NCI-H345 treated with DMSO at 0.1 percent for 48 hours (cell line): ENCODE measurements around the gene OTOP3.

ENCODE experiments used
- DNase-seq: peaks from one replicate; lab custom pipeline; 2025; ENCODE audit not compliant: unreplicated experiment; lab: John Stamatoyannopoulos, UW

The OTOP3 gene

DNA sequence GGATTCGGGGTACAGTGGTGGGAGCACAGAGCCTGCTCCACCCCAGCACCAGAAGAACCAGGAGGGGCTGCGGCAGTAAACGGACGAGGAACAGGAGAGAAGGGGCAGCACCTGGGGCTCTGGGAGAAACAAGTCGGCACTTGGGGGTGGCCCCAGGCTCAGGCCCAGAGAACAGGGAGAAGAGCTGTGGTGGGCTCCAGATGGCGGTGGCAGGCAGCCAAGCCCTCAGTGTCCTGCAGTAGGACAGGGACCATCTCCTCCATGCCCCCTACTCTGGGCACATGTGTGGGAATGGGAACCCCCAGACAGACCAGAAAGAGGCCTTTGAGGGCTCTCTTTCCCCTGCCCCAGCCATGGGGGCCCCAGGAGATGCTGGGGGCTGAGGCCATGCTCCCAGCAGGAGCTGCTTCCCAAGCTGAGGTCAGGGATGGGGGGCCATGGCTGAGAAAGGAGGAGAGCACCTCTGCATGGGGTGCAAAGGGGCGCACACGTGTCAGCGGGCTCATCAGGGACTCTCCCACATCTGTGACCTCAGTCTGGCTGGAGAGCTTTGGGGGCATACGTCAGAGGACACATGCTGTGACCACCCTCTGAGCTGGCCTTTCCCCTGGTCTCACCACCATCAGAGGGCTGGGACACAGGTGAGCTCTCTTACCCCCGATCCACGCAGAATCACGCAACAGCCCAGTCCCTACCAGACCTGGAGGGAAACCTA is 19.4 kb upstream of the OTOP3 start:
- no peak for DNase-seq

DNA sequence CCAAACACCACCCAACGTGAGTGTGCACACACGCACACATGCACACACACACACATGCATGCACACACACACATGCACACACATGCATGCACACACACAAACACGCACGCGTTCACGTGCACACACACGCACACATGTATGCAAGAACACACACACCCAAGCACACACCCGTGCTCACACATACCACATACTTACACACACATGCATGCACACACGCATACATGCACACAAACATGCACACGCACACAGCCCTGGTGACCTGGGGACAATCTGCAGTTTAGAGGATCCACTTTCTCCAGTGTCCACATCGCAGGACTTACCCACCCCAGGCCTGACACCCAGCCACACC is 18.9 kb upstream of the OTOP3 start:
- no peak for DNase-seq

DNA sequence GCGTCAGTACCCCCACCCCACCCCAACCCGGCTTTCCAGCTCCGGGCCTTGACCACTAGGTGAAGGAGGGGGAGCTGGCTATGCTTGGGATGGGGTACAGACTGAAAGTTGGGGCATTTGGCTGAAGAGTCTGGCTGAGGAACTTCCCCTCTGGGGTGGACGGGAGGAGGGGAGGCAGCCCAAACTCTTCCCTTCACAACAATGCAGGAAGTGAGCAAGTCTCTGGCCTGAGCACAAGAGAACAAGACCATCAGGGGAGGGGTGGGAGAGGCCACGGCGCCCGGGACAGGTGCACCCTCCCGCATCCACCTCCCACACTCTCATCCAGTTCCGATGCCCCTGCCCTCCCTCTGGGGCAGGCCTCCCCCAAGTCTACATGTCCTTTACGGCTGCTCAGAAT is 18.3 kb upstream of the OTOP3 start:
- DNase-seq = no peak

DNA sequence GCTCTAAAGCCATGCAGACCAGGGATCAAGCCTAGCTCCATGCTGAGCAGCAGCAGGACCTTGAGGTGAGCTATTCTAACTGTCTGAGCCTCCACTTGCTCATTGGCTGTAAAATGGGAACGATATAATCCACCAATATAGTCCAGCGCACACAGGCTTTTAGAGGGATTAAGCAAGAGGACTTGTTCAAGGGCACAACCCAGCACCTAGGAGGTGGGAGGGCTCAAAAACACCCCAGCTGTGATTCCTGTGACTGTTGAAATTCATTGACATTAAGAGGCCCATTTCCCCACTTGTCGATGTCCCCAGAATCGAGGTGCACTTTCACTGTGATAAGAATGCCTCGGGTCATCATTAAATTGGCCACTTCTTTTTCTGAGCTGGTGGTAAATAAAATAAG is 16.8 kb upstream of the OTOP3 start:
- DNase-seq = no peak

DNA sequence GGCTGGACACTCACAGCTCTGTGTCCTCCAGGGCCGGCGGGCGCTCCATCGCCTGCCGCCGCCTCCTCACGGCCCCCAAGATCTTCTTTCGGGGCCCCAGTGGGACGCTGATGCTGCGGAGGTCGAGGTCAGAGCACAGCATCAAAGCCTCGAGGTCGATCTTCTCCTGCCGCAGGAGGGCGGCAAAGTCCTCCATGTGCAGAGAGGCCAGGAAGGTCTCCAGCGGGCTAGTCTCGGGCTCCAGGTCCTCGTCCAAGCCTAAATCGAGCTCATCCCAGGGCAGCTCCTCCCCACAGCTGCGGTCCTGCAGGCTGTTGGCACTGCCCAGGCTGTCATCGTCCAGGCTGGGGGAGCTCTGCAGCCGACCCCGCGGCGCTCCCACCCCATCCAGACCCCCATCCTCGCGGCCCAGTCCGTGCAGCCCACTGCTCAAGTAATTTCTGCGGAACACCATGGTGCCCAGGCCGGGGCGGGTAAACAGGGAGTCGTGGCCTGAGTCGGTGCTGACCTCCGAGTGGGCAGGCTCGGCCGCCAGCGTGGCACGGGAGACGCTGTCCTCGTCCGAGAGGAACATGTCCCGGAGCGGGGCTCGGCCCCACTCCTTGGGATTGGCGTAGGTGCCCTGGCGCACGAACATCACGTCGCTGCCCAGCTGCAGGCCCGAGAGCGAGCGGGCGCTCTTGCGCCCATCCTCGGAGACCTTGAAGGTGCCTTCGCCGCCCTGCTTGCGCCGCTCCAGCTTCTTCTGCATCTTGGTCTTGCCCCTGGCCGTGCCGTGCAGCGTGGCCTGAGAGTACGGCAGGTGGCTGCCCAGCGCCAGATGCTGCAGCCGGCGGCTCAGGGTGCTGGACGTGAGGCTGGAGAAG is 16.0 kb upstream of the OTOP3 start:
- DNase-seq = no peak

GRCh38 chr17:74920306-74920620 is 15.4 kb upstream of the OTOP3 start:
- DNase-seq = no peak

GRCh38 chr17:74920642-74921025 is 15.1 kb upstream of the OTOP3 start:
- DNase-seq = no peak

DNA sequence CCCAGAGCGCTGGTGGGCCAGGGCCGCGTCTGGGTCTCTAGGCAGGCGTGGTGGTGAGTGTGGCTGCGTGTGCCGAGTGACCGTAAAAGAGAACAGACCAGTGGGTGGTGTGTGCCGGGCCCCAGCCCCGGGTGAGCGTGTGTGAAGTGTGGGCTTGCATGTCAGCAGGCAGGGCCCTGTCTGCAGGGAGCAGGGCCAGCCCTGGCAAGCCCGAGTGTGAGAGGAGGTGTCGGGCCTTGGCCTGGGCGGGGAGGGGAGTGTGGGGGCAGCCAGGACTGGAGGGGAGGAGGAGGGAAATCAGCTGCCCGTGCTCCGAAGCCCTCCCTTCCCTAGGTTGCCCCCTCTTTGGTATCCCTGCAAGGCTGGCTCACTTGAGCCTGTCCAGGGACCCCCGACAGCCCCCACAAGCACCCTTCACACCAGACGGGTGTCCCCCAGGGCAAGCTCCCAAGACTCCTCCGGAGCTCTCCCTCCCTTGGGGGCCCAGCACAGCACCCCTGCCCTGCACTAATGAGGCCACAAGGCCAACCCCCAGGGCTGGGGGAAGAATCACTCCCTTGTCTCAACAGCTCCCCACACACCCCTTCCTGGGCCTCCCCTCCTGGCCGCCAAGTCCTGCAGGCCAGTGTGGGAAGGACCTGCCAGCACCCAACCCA is 14.5 kb upstream of the OTOP3 start:
- no peak for DNase-seq

DNA sequence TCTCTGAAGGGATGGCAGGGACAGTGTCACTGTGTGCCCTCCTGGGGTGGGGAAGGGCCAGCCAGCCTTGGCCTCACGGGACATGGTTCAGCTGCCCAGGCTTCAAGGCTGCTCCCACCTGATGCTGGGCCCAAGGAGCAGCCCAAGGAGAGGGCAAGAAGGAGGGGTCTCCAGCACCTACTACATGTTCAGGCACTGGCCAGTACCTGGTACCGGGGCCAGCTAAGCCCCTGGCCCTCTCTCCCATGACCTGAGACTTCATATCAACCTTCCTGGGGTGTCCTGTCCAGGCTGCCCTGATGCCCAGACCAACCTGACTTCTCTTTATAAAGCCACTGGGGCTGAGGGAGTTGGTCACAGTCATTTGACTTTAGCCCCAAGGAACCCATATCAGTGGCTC is 13.9 kb upstream of the OTOP3 start:
- DNase-seq = no peak

DNA sequence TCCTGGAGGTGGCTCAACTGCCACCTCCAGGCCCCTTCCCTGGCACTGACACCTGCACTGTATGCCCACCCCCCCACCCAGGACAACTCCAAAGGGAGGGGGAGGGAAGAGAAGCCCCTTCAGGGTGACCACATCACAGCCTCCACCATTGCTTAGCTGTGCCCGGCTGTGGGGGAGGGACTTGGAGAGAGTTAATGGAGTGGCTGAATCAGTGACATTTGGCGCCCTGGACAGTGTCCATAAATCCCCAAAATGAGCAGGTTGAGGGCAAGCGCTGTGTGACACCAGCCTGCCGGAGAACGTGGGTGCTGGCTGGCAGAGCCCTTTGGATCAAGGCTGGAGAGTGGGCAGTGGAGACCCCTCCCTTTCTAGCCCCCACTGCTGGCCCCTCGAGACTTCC is 13.5 kb upstream of the OTOP3 start:
- no peak for DNase-seq

DNA sequence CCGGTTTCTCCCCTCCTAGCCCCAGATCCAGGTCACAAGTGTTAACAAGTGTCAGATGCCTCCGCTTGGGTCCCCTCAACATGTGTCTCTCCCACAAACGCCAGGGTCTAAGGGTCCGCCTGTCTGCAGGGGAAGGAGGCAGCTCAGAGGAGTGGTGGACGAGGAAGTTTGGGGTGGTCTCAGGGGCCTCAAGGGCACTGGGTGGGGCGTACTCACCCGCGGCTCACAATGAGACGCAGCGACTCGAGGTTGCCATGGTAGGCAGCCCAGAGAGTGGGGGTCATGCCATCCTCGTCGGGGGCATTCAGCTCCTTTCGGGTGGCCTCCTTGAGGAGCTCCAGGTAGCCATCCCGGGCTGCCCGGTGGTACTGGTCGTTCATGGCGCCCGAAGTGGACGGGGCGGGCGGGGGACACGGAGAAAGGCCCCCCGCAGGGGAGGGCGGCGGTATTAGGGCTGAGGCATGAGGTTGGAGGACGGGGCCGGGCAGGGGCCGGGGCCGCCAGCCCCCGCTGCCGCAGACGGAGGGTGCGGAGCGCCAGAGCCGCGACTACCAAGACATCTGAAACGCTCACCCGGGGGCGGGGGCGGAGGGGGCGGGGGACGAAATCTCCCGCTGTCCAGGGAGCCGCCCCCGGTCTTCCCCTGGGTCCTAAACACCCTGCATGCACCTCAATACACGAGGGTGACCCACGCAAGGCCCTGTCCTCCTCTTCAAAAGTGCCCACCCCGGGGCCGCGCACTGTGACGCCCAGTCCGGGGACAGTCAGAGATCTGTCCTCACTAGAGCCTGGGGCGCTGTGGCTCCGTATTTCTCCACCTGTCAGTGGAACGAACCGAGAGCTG is 12.8 kb upstream of the OTOP3 start, which contains the start of gene USH1G:
Gene USH1G, minus strand, starts transcription at position 562 of the 844 bp plus-strand sequence. Its CDS starts 182 bp downstream, at position 380.
- DNase-seq = no peak

GRCh38 chr17:74923538-74924249 is 12.0 kb upstream of the OTOP3 start:
- peak; percentile 18 for DNase-seq

- no peak for DNase-seq
Observed at GRCh38 chr17:74924250-74924948, 11.3 kb upstream of the OTOP3 start, which contains the start of gene OTOP2. Gene OTOP2 (plus strand): TSS chr17:74924273. CDS start chr17:74924633, 360 bp downstream.

DNA sequence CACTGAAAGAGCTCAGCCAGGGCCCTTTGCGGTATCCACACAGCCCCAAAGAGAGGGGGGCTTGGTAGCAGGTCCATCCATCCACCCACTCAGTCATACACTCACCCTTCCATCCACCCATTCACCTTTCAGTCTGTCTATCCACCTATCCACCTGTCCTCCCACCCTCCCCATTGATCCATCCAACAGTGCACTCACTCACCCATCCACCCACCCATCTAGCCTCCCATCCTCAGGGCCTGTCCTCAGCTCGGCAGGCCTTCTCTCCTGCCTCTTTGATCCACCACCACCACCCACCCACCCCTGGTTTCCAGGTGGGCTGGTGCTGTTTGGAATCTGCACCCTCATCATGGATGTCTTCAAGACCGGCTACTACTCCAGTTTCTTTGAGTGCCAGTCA is 10.5 kb upstream of the OTOP3 start:
- DNase-seq = no peak

GRCh38 chr17:74928786-74929185 is 6.9 kb upstream of the OTOP3 start:
- DNase-seq = no peak

- DNase-seq = no peak
Observed at GRCh38 chr17:74930535-74931036, 5.1 kb upstream of the OTOP3 start.

DNA sequence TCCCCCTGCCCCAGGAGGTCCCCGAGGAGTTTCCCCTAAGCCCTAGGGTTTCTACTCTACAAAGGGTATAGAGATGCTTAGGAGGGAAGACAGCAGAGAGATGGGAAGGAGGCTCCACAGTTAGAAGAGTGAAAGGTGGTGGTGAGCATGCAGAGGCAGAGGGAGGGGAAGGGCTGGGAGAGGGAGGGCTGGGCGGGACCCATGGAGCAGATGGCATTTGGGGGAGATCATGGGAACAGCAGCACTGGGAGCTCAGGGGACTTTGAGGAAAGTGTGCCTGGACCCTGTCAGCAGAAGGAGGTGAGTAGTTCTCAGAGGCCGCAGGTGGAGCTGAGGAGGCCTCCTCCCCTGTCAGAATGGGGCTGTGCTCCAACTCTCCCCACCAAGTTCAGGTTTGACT is 650 bp upstream of the OTOP3 start:
- no peak for DNase-seq

- DNase-seq = no peak
Observed at GRCh38 chr17:74936470-74936799, 737 bp downstream of the OTOP3 start.

- no peak for DNase-seq
Observed at GRCh38 chr17:74937064-74938051, 1.7 kb downstream of the OTOP3 start.
